Measurements from ENCODE around the gene NACA2. TPM values are rescaled to one million over a fixed set of nuclear protein-coding genes. Genes with fewer than 3 reads are reported as not detected.
A peak's percentile ranks its signal among the peaks of the same experiment; 100 is the strongest.

Gene NACA2
- polyA plus RNA-seq, 2 of the 4 experiments (the other 2 are of a cell fraction), result 0.34 to 0.40 TPM

DNA sequence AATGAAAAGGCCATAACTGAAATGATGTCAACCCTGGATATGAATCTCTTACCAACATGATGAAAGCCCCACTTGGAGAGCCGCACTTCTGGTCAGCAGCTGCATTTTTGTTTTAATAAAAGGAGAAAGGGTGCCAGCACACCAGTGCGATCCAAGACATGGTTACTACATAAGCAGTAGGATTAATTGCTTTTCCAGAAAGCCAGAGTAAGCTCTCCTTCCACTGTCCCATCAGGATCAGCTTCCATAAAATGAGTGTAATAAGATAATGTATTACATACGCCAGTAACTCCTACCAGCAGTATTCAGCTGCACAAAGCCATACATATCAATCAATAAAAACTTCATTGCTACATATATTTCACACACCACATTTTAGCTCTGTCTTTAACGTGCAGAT is 26.3 kb upstream of the NACA2 start:
- FAIRE-seq (no peak), ATAC-seq (no peak), DNase-seq (ENCODE audit: low read depth in 1 of 2, low spot score in 1 of 2) (no peak)
- Histone ChIP-seq H3K27ac (no peak overlapping the region), H3K4me3 (no peak overlapping the region), H3K9me3 (peaks cover 45% of the 10 kb centered on the region), H3K4me2 (no peak overlapping the region), H3K4me1 (no peaks in the 10 kb centered on the region)
- TF ChIP-seq MYC (IDR thresholded peaks at IDR 0.05; ENCODE audit: borderline replicate concordance, low read length) (no peak), NFE2L2 (conservative IDR thresholded peaks at IDR 0.05; ENCODE audit: low read length) (no peak), FOXS1 (CRISPR knock-in tag; IDR thresholded peaks at IDR 0.05) (no peak), RAD21 (conservative IDR thresholded peaks at IDR 0.05 in 1 of 2, IDR thresholded peaks at IDR 0.05 in 1 of 2) (no peak), HDAC2 (IDR thresholded peaks at IDR 0.05) (no peak), ZSCAN20 (CRISPR knock-in tag; IDR thresholded peaks at IDR 0.05) (no peak), GATA3 (IDR thresholded peaks at IDR 0.05; ENCODE audit: borderline replicate concordance) (no peak), JUNB (IDR thresholded peaks at IDR 0.05) (no peak), ELK1 (IDR thresholded peaks at IDR 0.05; ENCODE audit: low read depth, low read length) (no peak)
- TF ChIP-seq, protein P1, sequence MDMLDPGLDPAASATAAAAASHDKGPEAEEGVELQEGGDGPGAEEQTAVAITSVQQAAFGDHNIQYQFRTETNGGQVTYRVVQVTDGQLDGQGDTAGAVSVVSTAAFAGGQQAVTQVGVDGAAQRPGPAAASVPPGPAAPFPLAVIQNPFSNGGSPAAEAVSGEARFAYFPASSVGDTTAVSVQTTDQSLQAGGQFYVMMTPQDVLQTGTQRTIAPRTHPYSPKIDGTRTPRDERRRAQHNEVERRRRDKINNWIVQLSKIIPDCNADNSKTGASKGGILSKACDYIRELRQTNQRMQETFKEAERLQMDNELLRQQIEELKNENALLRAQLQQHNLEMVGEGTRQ (IDR thresholded peaks at IDR 0.05), result no peak
- CTCF ChIA-PET, result interaction anchor here (1.2 to 1.7 kb wide), 2 partner anchors 12 to 23 kb away, joined by 3 to 6 read pairs; no protein-coding TSS in a partner anchor
- POLR2A ChIA-PET, result no interaction called here
- WGBS (ENCODE audit: missing lambda C conversion rate), result 72% methylated on average over 4 of the region's 4 CpGs

- no peak for FAIRE-seq
- no peaks in the 10 kb centered on the region for H3K4me1 ChIP-seq
- H3K9me3 ChIP-seq, result peaks cover 42% of the 10 kb centered on the region
- ATAC-seq, result no peak
- WGBS (ENCODE audit: missing lambda C conversion rate), result 61% methylated on average over 1 of the region's 1 CpG
- no peak for TF ChIP-seq RCOR1 (IDR thresholded peaks at IDR 0.05; ENCODE audit: low read depth, low read length)
- TF ChIP-seq, protein P2, sequence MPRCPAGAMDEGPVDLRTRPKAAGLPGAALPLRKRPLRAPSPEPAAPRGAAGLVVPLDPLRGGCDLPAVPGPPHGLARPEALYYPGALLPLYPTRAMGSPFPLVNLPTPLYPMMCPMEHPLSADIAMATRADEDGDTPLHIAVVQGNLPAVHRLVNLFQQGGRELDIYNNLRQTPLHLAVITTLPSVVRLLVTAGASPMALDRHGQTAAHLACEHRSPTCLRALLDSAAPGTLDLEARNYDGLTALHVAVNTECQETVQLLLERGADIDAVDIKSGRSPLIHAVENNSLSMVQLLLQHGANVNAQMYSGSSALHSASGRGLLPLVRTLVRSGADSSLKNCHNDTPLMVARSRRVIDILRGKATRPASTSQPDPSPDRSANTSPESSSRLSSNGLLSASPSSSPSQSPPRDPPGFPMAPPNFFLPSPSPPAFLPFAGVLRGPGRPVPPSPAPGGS (IDR thresholded peaks at IDR 0.05), result no peak
- TF ChIP-seq ESRRA (IDR thresholded peaks at IDR 0.05; ENCODE audit: borderline replicate concordance, low read length), result no peak
- no peak for TF ChIP-seq NFE2L2 (conservative IDR thresholded peaks at IDR 0.05; ENCODE audit: low read length)
- no peak for TF ChIP-seq HOXB13 (CRISPR knock-in tag; IDR thresholded peaks at IDR 0.05; ENCODE audit: low read depth)
- no peak for TF ChIP-seq TFCP2L1 (CRISPR knock-in tag; IDR thresholded peaks at IDR 0.05)
- TF ChIP-seq, protein P3, sequence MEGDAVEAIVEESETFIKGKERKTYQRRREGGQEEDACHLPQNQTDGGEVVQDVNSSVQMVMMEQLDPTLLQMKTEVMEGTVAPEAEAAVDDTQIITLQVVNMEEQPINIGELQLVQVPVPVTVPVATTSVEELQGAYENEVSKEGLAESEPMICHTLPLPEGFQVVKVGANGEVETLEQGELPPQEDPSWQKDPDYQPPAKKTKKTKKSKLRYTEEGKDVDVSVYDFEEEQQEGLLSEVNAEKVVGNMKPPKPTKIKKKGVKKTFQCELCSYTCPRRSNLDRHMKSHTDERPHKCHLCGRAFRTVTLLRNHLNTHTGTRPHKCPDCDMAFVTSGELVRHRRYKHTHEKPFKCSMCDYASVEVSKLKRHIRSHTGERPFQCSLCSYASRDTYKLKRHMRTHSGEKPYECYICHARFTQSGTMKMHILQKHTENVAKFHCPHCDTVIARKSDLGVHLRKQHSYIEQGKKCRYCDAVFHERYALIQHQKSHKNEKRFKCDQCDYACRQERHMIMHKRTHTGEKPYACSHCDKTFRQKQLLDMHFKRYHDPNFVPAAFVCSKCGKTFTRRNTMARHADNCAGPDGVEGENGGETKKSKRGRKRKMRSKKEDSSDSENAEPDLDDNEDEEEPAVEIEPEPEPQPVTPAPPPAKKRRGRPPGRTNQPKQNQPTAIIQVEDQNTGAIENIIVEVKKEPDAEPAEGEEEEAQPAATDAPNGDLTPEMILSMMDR (IDR thresholded peaks at IDR 0.05), result no peak
- H3K27ac ChIP-seq, result no peak overlapping the region
- ChIA-PET POLR2A (no interaction called here), CTCF (interaction anchor here (1.2 to 1.7 kb wide), 2 partner anchors 13 to 24 kb away, joined by 3 to 6 read pairs; no protein-coding TSS in a partner anchor)
- DNase-seq (ENCODE audit: low read depth in 1 of 2, low spot score in 1 of 2), result no peak
- no peak overlapping the region for H3K4me3 ChIP-seq
- H3K4me2 ChIP-seq, result peak overlapping the region; percentile 13
Observed at GRCh38 chr17:61616783-61617182, 25.8 kb upstream of the NACA2 start.

DNA sequence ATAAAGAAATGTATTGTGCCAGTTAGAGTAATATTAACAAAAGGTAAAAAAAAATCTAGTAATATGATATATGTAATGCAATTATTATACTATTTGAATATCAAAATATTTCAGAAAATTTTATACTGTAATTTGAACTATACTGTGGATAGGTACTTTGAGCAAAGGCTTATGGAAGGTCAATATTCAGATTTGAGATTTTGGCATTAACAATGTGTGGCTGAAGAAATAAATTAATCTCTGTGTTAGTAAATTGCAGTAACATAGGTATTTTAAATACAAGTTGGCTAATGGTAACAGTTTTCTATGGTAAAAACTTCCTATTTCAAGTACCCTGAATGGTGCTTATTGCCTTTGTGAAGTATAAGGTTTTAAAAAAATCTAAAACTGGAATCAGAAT is 23.2 kb upstream of the NACA2 start:
- no peak overlapping the region for H3K27ac ChIP-seq
- TF ChIP-seq SREBF2 (IDR thresholded peaks at IDR 0.05) (no peak), ESRRA (IDR thresholded peaks at IDR 0.05; ENCODE audit: borderline replicate concordance, low read length) (no peak), CHD2 (IDR thresholded peaks at IDR 0.05; ENCODE audit: low read length, partially characterized antibody) (no peak), EP300 (IDR thresholded peaks at IDR 0.05) (no peak), ZSCAN20 (CRISPR knock-in tag; IDR thresholded peaks at IDR 0.05) (no peak), RNF2 (IDR thresholded peaks at IDR 0.05; ENCODE audit: borderline replicate concordance, low read depth) (no peak), FOSB (CRISPR knock-in tag; IDR thresholded peaks at IDR 0.05) (no peak), MYC (IDR thresholded peaks at IDR 0.05; ENCODE audit: borderline replicate concordance, low read length) (no peak), CBX2 (IDR thresholded peaks at IDR 0.05; ENCODE audit: borderline replicate concordance, low read depth) (no peak), CEBPB (IDR thresholded peaks at IDR 0.05) (no peak)
- ChIA-PET CTCF (no interaction called here), POLR2A (no interaction called here)
- no peak overlapping the region for H3K4me2 ChIP-seq
- H3K4me3 ChIP-seq, result no peak overlapping the region
- peaks cover 18% of the 10 kb centered on the region; the same call in 1 of the 3 replicates for H3K9me3 ChIP-seq
- FAIRE-seq (no peak), ATAC-seq (no peak), DNase-seq (ENCODE audit: low read depth in 1 of 2, low spot score in 1 of 2) (no peak)
- no peaks in the 10 kb centered on the region for H3K4me1 ChIP-seq
